GM21367 (cell line): ENCODE measurements around the gene ADGRG1.

Experiments used
- ATAC-seq: cut with Tn5 transposase; IDR thresholded peaks from one replicate; pipeline ENCODE4 v1.9.1; 2021; ENCODE audit not compliant: unreplicated experiment

ADGRG1 gene

GRCh38 chr16:57604177-57604576, 24.3 kb upstream of the ADGRG1 start:
- no peak for ATAC-seq

- ATAC-seq: no peak
These were observed 22.1 kb upstream of the ADGRG1 start for GRCh38 chr16:57606147-57606846.

- no peak for ATAC-seq
These were observed 21.5 kb upstream of the ADGRG1 start for GRCh38 chr16:57606847-57607501.

- no peak for ATAC-seq
These were observed 20.6 kb upstream of the ADGRG1 start for GRCh38 chr16:57607676-57608461.

- no peak for ATAC-seq
These were observed 19.8 kb upstream of the ADGRG1 start for GRCh38 chr16:57608462-57609113.

- ATAC-seq: peak; percentile 96
These were observed 18.7 kb upstream of the ADGRG1 start for GRCh38 chr16:57609541-57610401.

- no peak for ATAC-seq
These were observed 17.8 kb upstream of the ADGRG1 start for GRCh38 chr16:57610611-57611010.

- no peak for ATAC-seq
These were observed 17.2 kb upstream of the ADGRG1 start for GRCh38 chr16:57611181-57611580.

GRCh38 chr16:57611706-57612105, 16.7 kb upstream of the ADGRG1 start:
- no peak for ATAC-seq

GRCh38 chr16:57612494-57612893, 15.9 kb upstream of the ADGRG1 start:
- no peak for ATAC-seq

- no peak for ATAC-seq
These were observed 14.9 kb upstream of the ADGRG1 start for GRCh38 chr16:57613514-57613913.

- no peak for ATAC-seq
These were observed 13.9 kb upstream of the ADGRG1 start for GRCh38 chr16:57614536-57614935.

GRCh38 chr16:57614944-57615343, 13.5 kb upstream of the ADGRG1 start:
- ATAC-seq: no peak

- ATAC-seq: no peak
These were observed 12.6 kb upstream of the ADGRG1 start for GRCh38 chr16:57615813-57616212.

- ATAC-seq: no peak
These were observed 12.2 kb upstream of the ADGRG1 start for GRCh38 chr16:57616241-57616640.

- ATAC-seq: no peak
These were observed 11.6 kb upstream of the ADGRG1 start for GRCh38 chr16:57616876-57617275.

GRCh38 chr16:57617604-57618111, 10.8 kb upstream of the ADGRG1 start:
- no peak for ATAC-seq

GRCh38 chr16:57618296-57619132, 9.9 kb upstream of the ADGRG1 start:
- no peak for ATAC-seq

- ATAC-seq: no peak
These were observed 9.3 kb upstream of the ADGRG1 start for GRCh38 chr16:57619133-57619605.
